GM12891 (cell line): ENCODE measurements around the gene RPLP1.

Experiments used
- POLR2A ChIP-seq: IDR thresholded peaks from 2 replicates; pipeline ENCODE4 v1.6.1; 2011; ENCODE audit warnings: low read depth, low read length, control low read depth
- TAF1 ChIP-seq: IDR thresholded peaks from 2 replicates; pipeline ENCODE4 v1.6.1; 2011; ENCODE audit warnings: low read depth, low read length, control low read depth

DNA sequence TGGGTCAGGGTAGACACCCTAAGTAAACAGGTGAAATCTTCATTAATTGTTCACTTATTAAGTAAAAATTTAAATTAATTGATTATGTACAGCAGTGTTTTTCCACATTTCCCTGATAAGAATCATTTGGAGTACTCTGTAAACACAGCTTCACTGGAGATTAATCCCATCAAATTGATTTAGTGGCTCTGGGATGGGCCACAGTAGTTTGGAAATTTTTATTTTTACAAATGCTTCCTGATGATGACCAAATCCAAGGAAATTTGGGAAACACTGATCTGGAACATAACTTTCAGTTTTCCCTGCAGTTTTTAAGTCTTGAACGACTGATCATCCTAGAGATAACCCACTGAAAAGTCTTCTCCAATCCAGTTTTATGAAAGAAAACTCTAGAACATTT lies 18.8 kb upstream of the RPLP1 start:
- TF ChIP-seq POLR2A (no peak), TAF1 (no peak)
